HEK293 (cell line): ENCODE results near the gene RCSD1.
A peak's percentile ranks its signal among the peaks of the same experiment; 100 is the strongest.

ENCODE experiments used
- REPIN1 ChIP-seq: fragments of 450-650 bp; formaldehyde crosslinking; IDR thresholded peaks from 2 replicates; pipeline ENCODE4 v1.5.1; 2017; ENCODE audit warnings: missing biosample characterization, missing genetic modification characterization, low read depth
- SALL2 ChIP-seq: fragments of 450-650 bp; formaldehyde crosslinking; IDR thresholded peaks from 2 replicates; pipeline ENCODE4 v1.5.0; 2017; ENCODE audit warnings: missing biosample characterization, mild to moderate bottlenecking, missing genetic modification characterization, borderline replicate concordance
- SCRT1 ChIP-seq: fragments of 450-650 bp; formaldehyde crosslinking; IDR thresholded peaks from 2 replicates; pipeline ENCODE4 v1.5.1; 2016; ENCODE audit warnings: missing biosample characterization, missing genetic modification characterization, borderline replicate concordance
- SETDB1 ChIP-seq: IDR thresholded peaks from one replicate; pipeline ENCODE4 v1.6.1; 2017; ENCODE audit warnings: mild to moderate bottlenecking, low read length, moderate library complexity, mixed read lengths; ENCODE audit not compliant: insufficient read length
- SP2 ChIP-seq: fragments of 450-650 bp; formaldehyde crosslinking; IDR thresholded peaks from 2 replicates; pipeline ENCODE4 v1.5.1; 2016; ENCODE audit warnings: missing biosample characterization, missing genetic modification characterization
- ZBTB8A ChIP-seq: fragments of 450-650 bp; formaldehyde crosslinking; IDR thresholded peaks from 2 replicates; pipeline ENCODE4 v1.5.1; 2016; ENCODE audit warnings: missing biosample characterization, missing genetic modification characterization
- ZFP41 ChIP-seq: fragments of 450-650 bp; formaldehyde crosslinking; IDR thresholded peaks from 2 replicates; pipeline ENCODE4 v1.5.1; 2016; ENCODE audit warnings: missing biosample characterization, missing genetic modification characterization, borderline replicate concordance
- ZNF16 ChIP-seq: fragments of 450-650 bp; formaldehyde crosslinking; IDR thresholded peaks from 2 replicates; pipeline ENCODE4 v1.5.1; 2016; ENCODE audit warnings: low read depth, missing biosample characterization, missing genetic modification characterization
- ZNF184 ChIP-seq: fragments of 450-650 bp; IDR thresholded peaks from 2 replicates; pipeline ENCODE4 v1.5.1; 2018; ENCODE audit warnings: missing biosample characterization, mild to moderate bottlenecking, missing genetic modification characterization
- ZNF335 ChIP-seq: fragments of 450-650 bp; formaldehyde crosslinking; conservative IDR thresholded peaks from 2 replicates; pipeline ENCODE4 v1.5.1; 2016; ENCODE audit warnings: missing biosample characterization, missing genetic modification characterization
- ZNF391 ChIP-seq: fragments of 450-650 bp; formaldehyde crosslinking; IDR thresholded peaks from 2 replicates; pipeline ENCODE4 v1.5.1; 2016; ENCODE audit warnings: low read depth, missing biosample characterization, missing genetic modification characterization, borderline replicate concordance
- ZNF473 ChIP-seq: fragments of 450-650 bp; formaldehyde crosslinking; IDR thresholded peaks from 2 replicates; pipeline ENCODE4 v1.5.1; 2017; ENCODE audit warnings: missing biosample characterization, missing genetic modification characterization
- ZNF549 ChIP-seq: fragments of 450-650 bp; IDR thresholded peaks from 2 replicates; pipeline ENCODE4 v1.5.1; 2018; ENCODE audit warnings: missing biosample characterization, missing genetic modification characterization, mild to moderate bottlenecking, inconsistent platforms, moderate library complexity
- ZNF596 ChIP-seq: fragments of 450-650 bp; IDR thresholded peaks from 2 replicates; pipeline ENCODE4 v1.5.0; 2018; ENCODE audit warnings: missing biosample characterization, mild to moderate bottlenecking, missing genetic modification characterization, moderate library complexity
- ZNF600 ChIP-seq: fragments of 450-650 bp; formaldehyde crosslinking; IDR thresholded peaks from 2 replicates; pipeline ENCODE4 v1.5.1; 2016; ENCODE audit warnings: missing biosample characterization, missing genetic modification characterization
- ZNF677 ChIP-seq: fragments of 450-650 bp; IDR thresholded peaks from 2 replicates; pipeline ENCODE4 v1.5.0; 2018; ENCODE audit warnings: missing biosample characterization, mild to moderate bottlenecking, missing genetic modification characterization, moderate library complexity
- ZNF701 ChIP-seq: fragments of 450-650 bp; formaldehyde crosslinking; IDR thresholded peaks from 2 replicates; pipeline ENCODE4 v1.5.1; 2016; ENCODE audit warnings: missing biosample characterization, missing genetic modification characterization
- ZNF707 ChIP-seq: fragments of 450-650 bp; formaldehyde crosslinking; IDR thresholded peaks from 2 replicates; pipeline ENCODE4 v1.5.1; 2016; ENCODE audit warnings: missing biosample characterization, missing genetic modification characterization
- TF ChIP-seq, protein P1 (sequence below): fragments of 450-650 bp; formaldehyde crosslinking; IDR thresholded peaks from 2 replicates; pipeline ENCODE4 v1.5.1; 2016; ENCODE audit warnings: missing biosample characterization, missing genetic modification characterization
- TF ChIP-seq, protein P2 (sequence below): fragments of 450-650 bp; formaldehyde crosslinking; IDR thresholded peaks from 2 replicates; pipeline ENCODE4 v1.5.1; 2016; ENCODE audit warnings: missing biosample characterization, missing genetic modification characterization
- TF ChIP-seq, protein P3 (sequence below): fragments of 450-650 bp; formaldehyde crosslinking; IDR thresholded peaks from 2 replicates; pipeline ENCODE4 v1.5.1; 2016; ENCODE audit warnings: missing biosample characterization, missing genetic modification characterization
- TF ChIP-seq, protein P4 (sequence below): fragments of 450-650 bp; formaldehyde crosslinking; IDR thresholded peaks from 2 replicates; pipeline ENCODE4 v1.5.1; 2016; ENCODE audit warnings: missing biosample characterization, missing genetic modification characterization, low read depth
- TF ChIP-seq, protein P5 (sequence below): fragments of 450-650 bp; formaldehyde crosslinking; conservative IDR thresholded peaks from 2 replicates; pipeline ENCODE4 v1.5.1; 2016; ENCODE audit warnings: low read depth, missing biosample characterization, missing genetic modification characterization
- TF ChIP-seq, protein P6 (sequence below): fragments of 450-650 bp; IDR thresholded peaks from 2 replicates; pipeline ENCODE4 v1.5.1; 2018; ENCODE audit warnings: missing biosample characterization, mild to moderate bottlenecking, missing genetic modification characterization

Gene RCSD1

DNA sequence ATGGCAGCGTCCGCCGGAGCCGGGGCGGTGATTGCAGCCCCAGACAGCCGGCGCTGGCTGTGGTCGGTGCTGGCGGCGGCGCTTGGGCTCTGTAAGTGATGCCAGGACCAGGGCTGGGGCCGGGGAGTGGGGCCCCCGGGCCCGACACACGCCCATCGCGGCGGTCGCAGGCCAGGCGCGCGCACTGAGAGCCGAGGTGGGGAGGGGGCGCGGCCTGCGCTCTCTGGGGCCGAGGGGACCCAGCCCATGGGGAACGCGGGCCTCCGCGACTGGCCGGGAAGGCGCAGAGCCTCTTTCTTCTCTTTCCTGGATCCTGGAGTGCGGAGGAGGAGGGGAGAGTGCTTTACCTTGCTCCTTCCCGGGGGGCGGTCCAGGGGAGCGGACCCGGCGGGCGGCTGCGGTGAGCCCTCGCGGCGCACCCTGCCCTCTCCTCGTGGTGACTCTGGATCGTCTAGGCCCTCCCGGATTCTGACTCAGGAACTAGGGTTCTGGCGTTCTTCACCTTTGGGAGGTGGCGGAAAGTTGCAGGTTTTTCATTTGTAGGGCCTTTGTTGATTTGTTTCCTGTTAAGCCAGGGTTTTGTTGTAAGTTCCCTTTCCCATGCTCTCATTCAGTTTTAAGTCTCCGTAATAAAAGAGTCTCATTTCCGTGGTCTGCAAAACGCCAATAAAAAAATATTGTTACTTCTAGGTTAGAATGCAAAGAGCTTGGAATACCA, 92.3 kb downstream of the RCSD1 start (continued):
- TF ChIP-seq, protein P1, sequence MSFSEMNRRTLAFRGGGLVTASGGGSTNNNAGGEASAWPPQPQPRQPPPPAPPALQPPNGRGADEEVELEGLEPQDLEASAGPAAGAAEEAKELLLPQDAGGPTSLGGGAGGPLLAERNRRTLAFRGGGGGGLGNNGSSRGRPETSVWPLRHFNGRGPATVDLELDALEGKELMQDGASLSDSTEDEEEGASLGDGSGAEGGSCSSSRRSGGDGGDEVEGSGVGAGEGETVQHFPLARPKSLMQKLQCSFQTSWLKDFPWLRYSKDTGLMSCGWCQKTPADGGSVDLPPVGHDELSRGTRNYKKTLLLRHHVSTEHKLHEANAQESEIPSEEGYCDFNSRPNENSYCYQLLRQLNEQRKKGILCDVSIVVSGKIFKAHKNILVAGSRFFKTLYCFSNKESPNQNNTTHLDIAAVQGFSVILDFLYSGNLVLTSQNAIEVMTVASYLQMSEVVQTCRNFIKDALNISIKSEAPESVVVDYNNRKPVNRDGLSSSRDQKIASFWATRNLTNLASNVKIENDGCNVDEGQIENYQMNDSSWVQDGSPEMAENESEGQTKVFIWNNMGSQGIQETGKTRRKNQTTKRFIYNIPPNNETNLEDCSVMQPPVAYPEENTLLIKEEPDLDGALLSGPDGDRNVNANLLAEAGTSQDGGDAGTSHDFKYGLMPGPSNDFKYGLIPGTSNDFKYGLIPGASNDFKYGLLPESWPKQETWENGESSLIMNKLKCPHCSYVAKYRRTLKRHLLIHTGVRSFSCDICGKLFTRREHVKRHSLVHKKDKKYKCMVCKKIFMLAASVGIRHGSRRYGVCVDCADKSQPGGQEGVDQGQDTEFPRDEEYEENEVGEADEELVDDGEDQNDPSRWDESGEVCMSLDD (tag by site-specific recombination), result 0 out of 2 replicates have a peak, but pooled peaks have one; percentile 16
- TF ChIP-seq REPIN1 (tag by site-specific recombination) (no peak), ZNF707 (no peak), ZNF473 (no peak), ZNF677 (tag by site-specific recombination) (no peak), ZBTB8A (tag by site-specific recombination) (peak; percentile 67; the same call in 1 of the 2 replicates), ZNF596 (tag by site-specific recombination) (no peak), ZFP41 (tag by site-specific recombination) (no peak), ZNF701 (tag by site-specific recombination) (no peak), SETDB1 (no peak), SCRT1 (tag by site-specific recombination) (no peak), ZNF549 (tag by site-specific recombination) (no peak), SP2 (tag by site-specific recombination) (peak; percentile 13), ZNF184 (tag by site-specific recombination) (no peak), ZNF600 (tag by site-specific recombination) (peak; percentile 85), ZNF335 (tag by site-specific recombination) (peak; percentile 70), ZNF16 (no peak), ZNF391 (tag by site-specific recombination) (no peak), SALL2 (tag by site-specific recombination) (no peak)
- TF ChIP-seq, protein P2, sequence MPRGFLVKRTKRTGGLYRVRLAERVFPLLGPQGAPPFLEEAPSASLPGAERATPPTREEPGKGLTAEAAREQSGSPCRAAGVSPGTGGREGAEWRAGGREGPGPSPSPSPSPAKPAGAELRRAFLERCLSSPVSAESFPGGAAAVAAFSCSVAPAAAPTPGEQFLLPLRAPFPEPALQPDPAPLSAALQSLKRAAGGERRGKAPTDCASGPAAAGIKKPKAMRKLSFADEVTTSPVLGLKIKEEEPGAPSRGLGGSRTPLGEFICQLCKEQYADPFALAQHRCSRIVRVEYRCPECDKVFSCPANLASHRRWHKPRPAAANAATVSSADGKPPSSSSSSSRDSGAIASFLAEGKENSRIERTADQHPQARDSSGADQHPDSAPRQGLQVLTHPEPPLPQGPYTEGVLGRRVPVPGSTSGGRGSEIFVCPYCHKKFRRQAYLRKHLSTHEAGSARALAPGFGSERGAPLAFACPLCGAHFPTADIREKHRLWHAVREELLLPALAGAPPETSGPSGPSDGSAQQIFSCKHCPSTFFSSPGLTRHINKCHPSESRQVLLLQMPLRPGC (tag by site-specific recombination), result no peak
- TF ChIP-seq, protein P3, sequence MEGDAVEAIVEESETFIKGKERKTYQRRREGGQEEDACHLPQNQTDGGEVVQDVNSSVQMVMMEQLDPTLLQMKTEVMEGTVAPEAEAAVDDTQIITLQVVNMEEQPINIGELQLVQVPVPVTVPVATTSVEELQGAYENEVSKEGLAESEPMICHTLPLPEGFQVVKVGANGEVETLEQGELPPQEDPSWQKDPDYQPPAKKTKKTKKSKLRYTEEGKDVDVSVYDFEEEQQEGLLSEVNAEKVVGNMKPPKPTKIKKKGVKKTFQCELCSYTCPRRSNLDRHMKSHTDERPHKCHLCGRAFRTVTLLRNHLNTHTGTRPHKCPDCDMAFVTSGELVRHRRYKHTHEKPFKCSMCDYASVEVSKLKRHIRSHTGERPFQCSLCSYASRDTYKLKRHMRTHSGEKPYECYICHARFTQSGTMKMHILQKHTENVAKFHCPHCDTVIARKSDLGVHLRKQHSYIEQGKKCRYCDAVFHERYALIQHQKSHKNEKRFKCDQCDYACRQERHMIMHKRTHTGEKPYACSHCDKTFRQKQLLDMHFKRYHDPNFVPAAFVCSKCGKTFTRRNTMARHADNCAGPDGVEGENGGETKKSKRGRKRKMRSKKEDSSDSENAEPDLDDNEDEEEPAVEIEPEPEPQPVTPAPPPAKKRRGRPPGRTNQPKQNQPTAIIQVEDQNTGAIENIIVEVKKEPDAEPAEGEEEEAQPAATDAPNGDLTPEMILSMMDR, result 0 out of 2 replicates have a peak, but pooled peaks have one; percentile 5
- TF ChIP-seq, protein P4, sequence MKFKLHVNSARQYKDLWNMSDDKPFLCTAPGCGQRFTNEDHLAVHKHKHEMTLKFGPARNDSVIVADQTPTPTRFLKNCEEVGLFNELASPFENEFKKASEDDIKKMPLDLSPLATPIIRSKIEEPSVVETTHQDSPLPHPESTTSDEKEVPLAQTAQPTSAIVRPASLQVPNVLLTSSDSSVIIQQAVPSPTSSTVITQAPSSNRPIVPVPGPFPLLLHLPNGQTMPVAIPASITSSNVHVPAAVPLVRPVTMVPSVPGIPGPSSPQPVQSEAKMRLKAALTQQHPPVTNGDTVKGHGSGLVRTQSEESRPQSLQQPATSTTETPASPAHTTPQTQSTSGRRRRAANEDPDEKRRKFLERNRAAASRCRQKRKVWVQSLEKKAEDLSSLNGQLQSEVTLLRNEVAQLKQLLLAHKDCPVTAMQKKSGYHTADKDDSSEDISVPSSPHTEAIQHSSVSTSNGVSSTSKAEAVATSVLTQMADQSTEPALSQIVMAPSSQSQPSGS (tag by site-specific recombination), result no peak
- TF ChIP-seq, protein P5, sequence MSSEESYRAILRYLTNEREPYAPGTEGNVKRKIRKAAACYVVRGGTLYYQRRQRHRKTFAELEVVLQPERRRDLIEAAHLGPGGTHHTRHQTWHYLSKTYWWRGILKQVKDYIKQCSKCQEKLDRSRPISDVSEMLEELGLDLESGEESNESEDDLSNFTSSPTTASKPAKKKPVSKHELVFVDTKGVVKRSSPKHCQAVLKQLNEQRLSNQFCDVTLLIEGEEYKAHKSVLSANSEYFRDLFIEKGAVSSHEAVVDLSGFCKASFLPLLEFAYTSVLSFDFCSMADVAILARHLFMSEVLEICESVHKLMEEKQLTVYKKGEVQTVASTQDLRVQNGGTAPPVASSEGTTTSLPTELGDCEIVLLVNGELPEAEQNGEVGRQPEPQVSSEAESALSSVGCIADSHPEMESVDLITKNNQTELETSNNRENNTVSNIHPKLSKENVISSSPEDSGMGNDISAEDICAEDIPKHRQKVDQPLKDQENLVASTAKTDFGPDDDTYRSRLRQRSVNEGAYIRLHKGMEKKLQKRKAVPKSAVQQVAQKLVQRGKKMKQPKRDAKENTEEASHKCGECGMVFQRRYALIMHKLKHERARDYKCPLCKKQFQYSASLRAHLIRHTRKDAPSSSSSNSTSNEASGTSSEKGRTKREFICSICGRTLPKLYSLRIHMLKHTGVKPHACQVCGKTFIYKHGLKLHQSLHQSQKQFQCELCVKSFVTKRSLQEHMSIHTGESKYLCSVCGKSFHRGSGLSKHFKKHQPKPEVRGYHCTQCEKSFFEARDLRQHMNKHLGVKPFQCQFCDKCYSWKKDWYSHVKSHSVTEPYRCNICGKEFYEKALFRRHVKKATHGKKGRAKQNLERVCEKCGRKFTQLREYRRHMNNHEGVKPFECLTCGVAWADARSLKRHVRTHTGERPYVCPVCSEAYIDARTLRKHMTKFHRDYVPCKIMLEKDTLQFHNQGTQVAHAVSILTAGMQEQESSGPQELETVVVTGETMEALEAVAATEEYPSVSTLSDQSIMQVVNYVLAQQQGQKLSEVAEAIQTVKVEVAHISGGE (tag by site-specific recombination), result no peak
- TF ChIP-seq, protein P6, sequence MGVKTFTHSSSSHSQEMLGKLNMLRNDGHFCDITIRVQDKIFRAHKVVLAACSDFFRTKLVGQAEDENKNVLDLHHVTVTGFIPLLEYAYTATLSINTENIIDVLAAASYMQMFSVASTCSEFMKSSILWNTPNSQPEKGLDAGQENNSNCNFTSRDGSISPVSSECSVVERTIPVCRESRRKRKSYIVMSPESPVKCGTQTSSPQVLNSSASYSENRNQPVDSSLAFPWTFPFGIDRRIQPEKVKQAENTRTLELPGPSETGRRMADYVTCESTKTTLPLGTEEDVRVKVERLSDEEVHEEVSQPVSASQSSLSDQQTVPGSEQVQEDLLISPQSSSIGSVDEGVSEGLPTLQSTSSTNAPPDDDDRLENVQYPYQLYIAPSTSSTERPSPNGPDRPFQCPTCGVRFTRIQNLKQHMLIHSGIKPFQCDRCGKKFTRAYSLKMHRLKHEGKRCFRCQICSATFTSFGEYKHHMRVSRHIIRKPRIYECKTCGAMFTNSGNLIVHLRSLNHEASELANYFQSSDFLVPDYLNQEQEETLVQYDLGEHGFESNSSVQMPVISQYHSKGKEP (tag by site-specific recombination), result no peak
